Measurements from ENCODE around the gene NFKBIE.

GRCh38 chr6:44284121-44284520 lies 18.8 kb upstream of the NFKBIE start:
- TF ChIP-seq CTCF (IDR thresholded peaks at IDR 0.05) (no peak), POLR2A (IDR thresholded peaks at IDR 0.05) (no peak), EP300 (IDR thresholded peaks at IDR 0.05) (no peak)

Measured in upper lobe of left lung (tissue), 4 donors.